ENCODE data around the gene ACACB. TPM values are rescaled to one million over a fixed set of nuclear protein-coding genes. Genes with fewer than 3 reads are reported as not detected.

ACACB gene
- total RNA-seq, 1 donor from 2014 or later = 1.7 TPM

- Mint-ChIP-seq H3K4me3 (ENCODE audit: unreplicated experiment) (peak overlapping the region; percentile 94), H3K9me3 (ENCODE audit: unreplicated experiment) (no peaks in the 10 kb centered on the region), H3K27ac (ENCODE audit: unreplicated experiment) (peak overlapping the region; percentile 27), H3K4me1 (ENCODE audit: unreplicated experiment) (peaks cover 9% of the 10 kb centered on the region), H3K36me3 (ENCODE audit: low read depth, unreplicated experiment) (peaks cover 3% of the 10 kb centered on the region), H3K27me3 (ENCODE audit: unreplicated experiment) (peaks cover 1% of the 10 kb centered on the region)
- no peak for DNase-seq (ENCODE audit: low spot score)
- no peak for TF ChIP-seq CTCF (IDR thresholded peaks at IDR 0.05; ENCODE audit: unreplicated experiment)
Measured at GRCh38 chr12:109098183-109098604, 18.2 kb upstream of the ACACB start.

- Mint-ChIP-seq H3K4me3 (ENCODE audit: unreplicated experiment) (peak overlapping the region; percentile 94), H3K27ac (ENCODE audit: unreplicated experiment) (peak overlapping the region; percentile 27), H3K4me1 (ENCODE audit: unreplicated experiment) (peaks cover 8% of the 10 kb centered on the region), H3K9me3 (ENCODE audit: unreplicated experiment) (no peaks in the 10 kb centered on the region), H3K36me3 (ENCODE audit: low read depth, unreplicated experiment) (peaks cover 8% of the 10 kb centered on the region), H3K27me3 (ENCODE audit: unreplicated experiment) (peaks cover 1% of the 10 kb centered on the region)
- DNase-seq (ENCODE audit: low spot score) = no peak
- no peak for TF ChIP-seq CTCF (IDR thresholded peaks at IDR 0.05; ENCODE audit: unreplicated experiment)
Measured at GRCh38 chr12:109098651-109099050, 17.7 kb upstream of the ACACB start.

GRCh38 chr12:109099431-109100020, 16.9 kb upstream of the ACACB start:
- Mint-ChIP-seq H3K36me3 (ENCODE audit: low read depth, unreplicated experiment) (peaks cover 12% of the 10 kb centered on the region), H3K27ac (ENCODE audit: unreplicated experiment) (no peak overlapping the region), H3K4me1 (ENCODE audit: unreplicated experiment) (peaks cover 5% of the 10 kb centered on the region), H3K9me3 (ENCODE audit: unreplicated experiment) (no peaks in the 10 kb centered on the region), H3K27me3 (ENCODE audit: unreplicated experiment) (no peaks in the 10 kb centered on the region), H3K4me3 (ENCODE audit: unreplicated experiment) (peak overlapping the region; percentile 94)
- DNase-seq (ENCODE audit: low spot score) = no peak
- TF ChIP-seq CTCF (IDR thresholded peaks at IDR 0.05; ENCODE audit: unreplicated experiment) = no peak

- no peak for DNase-seq (ENCODE audit: low spot score)
- TF ChIP-seq CTCF (IDR thresholded peaks at IDR 0.05; ENCODE audit: unreplicated experiment) = no peak
- no peak overlapping the region for H3K4me3 Mint-ChIP-seq (ENCODE audit: unreplicated experiment)
- H3K36me3 Mint-ChIP-seq (ENCODE audit: low read depth, unreplicated experiment) = peaks cover 22% of the 10 kb centered on the region
- no peaks in the 10 kb centered on the region for H3K9me3 Mint-ChIP-seq (ENCODE audit: unreplicated experiment)
- peaks cover 5% of the 10 kb centered on the region for H3K4me1 Mint-ChIP-seq (ENCODE audit: unreplicated experiment)
- no peak overlapping the region for H3K27ac Mint-ChIP-seq (ENCODE audit: unreplicated experiment)
- no peaks in the 10 kb centered on the region for H3K27me3 Mint-ChIP-seq (ENCODE audit: unreplicated experiment)
Measured at GRCh38 chr12:109100741-109101140, 15.6 kb upstream of the ACACB start.

GRCh38 chr12:109102491-109102890, 13.9 kb upstream of the ACACB start:
- H3K4me1 Mint-ChIP-seq (ENCODE audit: unreplicated experiment) = peaks cover 5% of the 10 kb centered on the region
- H3K4me3 Mint-ChIP-seq (ENCODE audit: unreplicated experiment) = peak overlapping the region; percentile 51
- no peak overlapping the region for H3K27ac Mint-ChIP-seq (ENCODE audit: unreplicated experiment)
- H3K27me3 Mint-ChIP-seq (ENCODE audit: unreplicated experiment) = peaks cover 1% of the 10 kb centered on the region
- TF ChIP-seq CTCF (IDR thresholded peaks at IDR 0.05; ENCODE audit: unreplicated experiment) = no peak
- H3K9me3 Mint-ChIP-seq (ENCODE audit: unreplicated experiment) = no peaks in the 10 kb centered on the region
- DNase-seq (ENCODE audit: low spot score) = no peak
- peaks cover 28% of the 10 kb centered on the region for H3K36me3 Mint-ChIP-seq (ENCODE audit: low read depth, unreplicated experiment)
